ENCODE data around the gene CCDC172.
A peak's percentile ranks its signal among the peaks of the same experiment; 100 is the strongest.
"Not testable (repeated sequence)": the region's sequence is repeated elsewhere in the genome, so short reads cannot be mapped to it uniquely, and the experiment has no call there.

The CCDC172 gene

GRCh38 chr10:116356833-116357232, 32.6 kb downstream of the CCDC172 start:
- DNase-seq (ENCODE audit: low read depth), result no peak
- no peak for TF ChIP-seq CTCF (IDR thresholded peaks at IDR 0.05; ENCODE audit: insufficient read depth, low read depth, low read length, missing control alignments)
- no peak overlapping the region for H3K4me3 ChIP-seq (ENCODE audit: low read length)

GRCh38 chr10:116364868-116365267, 40.6 kb downstream of the CCDC172 start:
- TF ChIP-seq CTCF (IDR thresholded peaks at IDR 0.05; ENCODE audit: insufficient read depth, low read depth, low read length, missing control alignments), result no peak
- no peak overlapping the region for H3K4me3 ChIP-seq (ENCODE audit: low read length)
- no peak for DNase-seq (ENCODE audit: low read depth)

- DNase-seq (ENCODE audit: low read depth), result no peak
- H3K4me3 ChIP-seq (ENCODE audit: low read length), result no peak overlapping the region
- TF ChIP-seq CTCF (IDR thresholded peaks at IDR 0.05; ENCODE audit: insufficient read depth, low read depth, low read length, missing control alignments), result no peak
Measured at GRCh38 chr10:116371737-116372136, 47.5 kb downstream of the CCDC172 start.

- DNase-seq (ENCODE audit: low read depth), result no peak
- TF ChIP-seq CTCF (IDR thresholded peaks at IDR 0.05; ENCODE audit: insufficient read depth, low read depth, low read length, missing control alignments), result no peak
- H3K4me3 ChIP-seq (ENCODE audit: low read length), result no peak overlapping the region
Measured at GRCh38 chr10:116382290-116382689, 58.0 kb downstream of the CCDC172 start.

GRCh38 chr10:116385311-116385710, 61.1 kb downstream of the CCDC172 start:
- peak; percentile 4 for DNase-seq (ENCODE audit: low read depth)
- no peak overlapping the region for H3K4me3 ChIP-seq (ENCODE audit: low read length)
- TF ChIP-seq CTCF (IDR thresholded peaks at IDR 0.05; ENCODE audit: insufficient read depth, low read depth, low read length, missing control alignments), result no peak

- DNase-seq (ENCODE audit: low read depth), result peak; percentile 59
- H3K4me3 ChIP-seq (ENCODE audit: low read length), result no peak overlapping the region
- peak; percentile 51 for TF ChIP-seq CTCF (IDR thresholded peaks at IDR 0.05; ENCODE audit: insufficient read depth, low read depth, low read length, missing control alignments)
Measured at GRCh38 chr10:116385994-116386809, 62.0 kb downstream of the CCDC172 start.

GRCh38 chr10:116393246-116393831, 69.1 kb downstream of the CCDC172 start:
- DNase-seq (ENCODE audit: low read depth); H3K4me3 ChIP-seq (ENCODE audit: low read length): not testable (repeated sequence)

Measured in epithelial cell of esophagus (primary cell).